Loucy (cell line): ENCODE results near the gene DCAF15.

Source experiments
- EZH2phosphoT487 ChIP-seq: fragments of 200-600 bp; IDR thresholded peaks from 2 replicates; pipeline ENCODE4 v1.6.1; 2018; ENCODE audit warnings: antibody characterized with exemption, mild to moderate bottlenecking, moderate library complexity, borderline replicate concordance
- TF ChIP-seq, protein P1 (sequence below): fragments of 200-600 bp; sonication (generic); conservative IDR thresholded peaks from 2 replicates; pipeline ENCODE4 v1.5.1; 2014; ENCODE audit warnings: mild to moderate bottlenecking, antibody characterized with exemption, low read length

DNA sequence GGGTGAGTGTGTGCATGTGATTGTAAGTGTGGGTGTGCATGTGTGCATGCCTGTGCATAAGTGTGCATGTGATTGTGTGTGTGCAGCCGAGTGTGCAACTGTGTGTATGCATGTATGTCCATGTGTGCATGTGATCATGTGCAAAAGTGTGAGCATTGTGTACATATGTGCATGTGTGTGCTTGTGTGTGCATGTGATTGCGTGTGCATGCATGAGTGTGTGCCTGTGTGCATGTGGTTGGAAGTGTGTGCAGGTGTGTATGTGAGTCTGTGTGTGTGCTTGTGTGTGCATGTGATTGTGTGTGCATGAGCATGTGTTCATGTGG, 17.6 kb upstream of the DCAF15 start:
- TF ChIP-seq, protein P1, sequence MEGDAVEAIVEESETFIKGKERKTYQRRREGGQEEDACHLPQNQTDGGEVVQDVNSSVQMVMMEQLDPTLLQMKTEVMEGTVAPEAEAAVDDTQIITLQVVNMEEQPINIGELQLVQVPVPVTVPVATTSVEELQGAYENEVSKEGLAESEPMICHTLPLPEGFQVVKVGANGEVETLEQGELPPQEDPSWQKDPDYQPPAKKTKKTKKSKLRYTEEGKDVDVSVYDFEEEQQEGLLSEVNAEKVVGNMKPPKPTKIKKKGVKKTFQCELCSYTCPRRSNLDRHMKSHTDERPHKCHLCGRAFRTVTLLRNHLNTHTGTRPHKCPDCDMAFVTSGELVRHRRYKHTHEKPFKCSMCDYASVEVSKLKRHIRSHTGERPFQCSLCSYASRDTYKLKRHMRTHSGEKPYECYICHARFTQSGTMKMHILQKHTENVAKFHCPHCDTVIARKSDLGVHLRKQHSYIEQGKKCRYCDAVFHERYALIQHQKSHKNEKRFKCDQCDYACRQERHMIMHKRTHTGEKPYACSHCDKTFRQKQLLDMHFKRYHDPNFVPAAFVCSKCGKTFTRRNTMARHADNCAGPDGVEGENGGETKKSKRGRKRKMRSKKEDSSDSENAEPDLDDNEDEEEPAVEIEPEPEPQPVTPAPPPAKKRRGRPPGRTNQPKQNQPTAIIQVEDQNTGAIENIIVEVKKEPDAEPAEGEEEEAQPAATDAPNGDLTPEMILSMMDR = no peak
- no peak for TF ChIP-seq EZH2phosphoT487
